Hepatocyte (in vitro differentiated cells): ENCODE measurements around the gene DSCAML1. TPM values are rescaled to one million over a fixed set of nuclear protein-coding genes. Genes with fewer than 3 reads are reported as not detected.

Source experiments
- DNase-seq: peaks from one replicate; pipeline ENCODE4 v3.0.0-alpha.2; 2016; ENCODE audit warnings: low spot score
- H2AFZ ChIP-seq: fragments of 200-600 bp; sonication (generic); 2 replicates; pipeline ENCODE4 v1.6.0; 2016; ENCODE audit warnings: antibody characterized with exemption, mild to moderate bottlenecking
- H3K27ac ChIP-seq: fragments of 200-600 bp; sonication (generic); 2 replicates; pipeline ENCODE4 v1.5.1; 2016; ENCODE audit warnings: mild to moderate bottlenecking
- H3K27me3 ChIP-seq: fragments of 200-600 bp; sonication (generic); 2 replicates; pipeline ENCODE4 v1.6.1; 2016
- H3K36me3 ChIP-seq: fragments of 200-600 bp; sonication (generic); replicated peaks from 2 replicates; pipeline ENCODE4 v1.5.1; 2016; ENCODE audit warnings: low read depth; ENCODE audit not compliant: insufficient read depth
- H3K4me1 ChIP-seq: fragments of 200-600 bp; sonication (generic); 2 replicates; pipeline ENCODE4 v1.5.1; 2016; ENCODE audit warnings: mild to moderate bottlenecking, moderate library complexity; ENCODE audit not compliant: insufficient read depth
- H3K4me2 ChIP-seq: fragments of 200-600 bp; sonication (generic); 2 replicates; pipeline ENCODE4 v1.6.0; 2016
- H3K4me3 ChIP-seq: fragments of 200-600 bp; sonication (generic); 2 replicates; pipeline ENCODE4 v1.5.1; 2016; ENCODE audit warnings: mild to moderate bottlenecking
- H3K79me2 ChIP-seq: fragments of 200-600 bp; sonication (generic); 2 replicates; pipeline ENCODE4 v1.6.0; 2017; ENCODE audit warnings: mild to moderate bottlenecking
- H3K9me2 ChIP-seq: fragments of 200-600 bp; sonication (generic); replicated peaks from 2 replicates; pipeline ENCODE4 v1.6.0; 2017; ENCODE audit warnings: mild to moderate bottlenecking; ENCODE audit not compliant: insufficient read depth
- H3K9me3 ChIP-seq: fragments of 200-600 bp; sonication (generic); 2 replicates; pipeline ENCODE4 v1.5.1; 2016; ENCODE audit warnings: low read depth, mild to moderate bottlenecking
- H4K20me1 ChIP-seq: fragments of 200-600 bp; sonication (generic); 2 replicates; pipeline ENCODE4 v1.6.0; 2016; ENCODE audit warnings: mild to moderate bottlenecking; ENCODE audit not compliant: insufficient read depth, poor library complexity, severe bottlenecking
- EZH2 ChIP-seq: fragments of 200-600 bp; sonication (generic); IDR thresholded peaks from 2 replicates; pipeline ENCODE4 v1.6.1; 2016; ENCODE audit warnings: antibody characterized with exemption, mild to moderate bottlenecking, borderline replicate concordance
- EZH2phosphoT487 ChIP-seq: fragments of 200-600 bp; sonication (generic); IDR thresholded peaks from one replicate; pipeline ENCODE4 v1.6.1; 2018; ENCODE audit warnings: antibody characterized with exemption, mild to moderate bottlenecking, low read depth, moderate library complexity; ENCODE audit not compliant: unreplicated experiment, severe bottlenecking
- WGBS: methylation state at CpG from one replicate; pipeline ENCODE4 v1.1.6; 2016; ENCODE audit warnings: low lambda C conversion rate; ENCODE audit errors: missing lambda C conversion rate; 5-methylcytosine and 5-hydroxymethylcytosine counted together
- polyA plus RNA-seq: library from polyadenylated mRNA; unstranded; fragments of >200 nt; fragmentation: Nextera tagmentation; extraction: Ambion mirVana; gene quantifications from 2 replicates; pipeline ENCODE4 v1.2.1, GENCODE V29; 2016
- total RNA-seq: library from RNA; depleted of rRNA; stranded (reverse); fragments of >200 nt; gene quantifications from 2 replicates; pipeline ENCODE4 v1.2.3, GENCODE V29; 2014
- TF ChIP-seq, protein P1 (sequence below): fragments of 200-600 bp; sonication (generic); IDR thresholded peaks from 2 replicates; pipeline ENCODE4 v1.5.1; 2016; ENCODE audit warnings: antibody characterized with exemption, mild to moderate bottlenecking; ENCODE audit not compliant: poor library complexity

DSCAML1 gene
- total and polyA plus RNA-seq, 2 experiments from 2014 or later, result 0.46 to 2.6 TPM

GRCh38 chr11:117633186-117633754, 163.7 kb downstream of the DSCAML1 start:
- H3K27ac ChIP-seq, result no peak overlapping the region
- DNase-seq, result no peak

GRCh38 chr11:117632306-117632705, 164.7 kb downstream of the DSCAML1 start:
- no peaks in the 10 kb centered on the region for H4K20me1 ChIP-seq
- no peak overlapping the region for H3K4me2 ChIP-seq
- WGBS, result 74% methylated on average over 3 of the region's 3 CpGs
- H3K36me3 ChIP-seq, result no peaks in the 10 kb centered on the region
- no peaks in the 10 kb centered on the region for H3K79me2 ChIP-seq
- no peaks in the 10 kb centered on the region for H3K9me2 ChIP-seq
- no peaks in the 10 kb centered on the region for H3K9me3 ChIP-seq
- H2AFZ ChIP-seq, result no peak overlapping the region
- TF ChIP-seq EZH2phosphoT487, result no peak
- TF ChIP-seq, protein P1, sequence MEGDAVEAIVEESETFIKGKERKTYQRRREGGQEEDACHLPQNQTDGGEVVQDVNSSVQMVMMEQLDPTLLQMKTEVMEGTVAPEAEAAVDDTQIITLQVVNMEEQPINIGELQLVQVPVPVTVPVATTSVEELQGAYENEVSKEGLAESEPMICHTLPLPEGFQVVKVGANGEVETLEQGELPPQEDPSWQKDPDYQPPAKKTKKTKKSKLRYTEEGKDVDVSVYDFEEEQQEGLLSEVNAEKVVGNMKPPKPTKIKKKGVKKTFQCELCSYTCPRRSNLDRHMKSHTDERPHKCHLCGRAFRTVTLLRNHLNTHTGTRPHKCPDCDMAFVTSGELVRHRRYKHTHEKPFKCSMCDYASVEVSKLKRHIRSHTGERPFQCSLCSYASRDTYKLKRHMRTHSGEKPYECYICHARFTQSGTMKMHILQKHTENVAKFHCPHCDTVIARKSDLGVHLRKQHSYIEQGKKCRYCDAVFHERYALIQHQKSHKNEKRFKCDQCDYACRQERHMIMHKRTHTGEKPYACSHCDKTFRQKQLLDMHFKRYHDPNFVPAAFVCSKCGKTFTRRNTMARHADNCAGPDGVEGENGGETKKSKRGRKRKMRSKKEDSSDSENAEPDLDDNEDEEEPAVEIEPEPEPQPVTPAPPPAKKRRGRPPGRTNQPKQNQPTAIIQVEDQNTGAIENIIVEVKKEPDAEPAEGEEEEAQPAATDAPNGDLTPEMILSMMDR, result no peak
- no peak for TF ChIP-seq EZH2
- no peak for DNase-seq
- H3K4me3 ChIP-seq, result no peak overlapping the region
- no peak overlapping the region for H3K27ac ChIP-seq
- H3K4me1 ChIP-seq, result no peaks in the 10 kb centered on the region
- H3K27me3 ChIP-seq, result peaks cover 6% of the 10 kb centered on the region

More at GRCh38 chr11:117633186-117633754, 163.7 kb downstream of the DSCAML1 start:
- H3K4me1 ChIP-seq, result no peaks in the 10 kb centered on the region
- H3K4me3 ChIP-seq, result no peak overlapping the region
- TF ChIP-seq, protein P1, result no peak
- TF ChIP-seq EZH2phosphoT487 (no peak), EZH2 (no peak)
- 82% methylated on average over 9 of the region's 9 CpGs for WGBS
- no peaks in the 10 kb centered on the region for H3K79me2 ChIP-seq
- peaks cover 6% of the 10 kb centered on the region for H3K27me3 ChIP-seq
- no peaks in the 10 kb centered on the region for H3K9me3 ChIP-seq
- H3K4me2 ChIP-seq, result no peak overlapping the region
- H3K36me3 ChIP-seq, result no peaks in the 10 kb centered on the region
- no peaks in the 10 kb centered on the region for H3K9me2 ChIP-seq
- no peaks in the 10 kb centered on the region for H4K20me1 ChIP-seq
- no peak overlapping the region for H2AFZ ChIP-seq

GRCh38 chr11:117631336-117632140, 165.5 kb downstream of the DSCAML1 start:
- TF ChIP-seq EZH2 (no peak), EZH2phosphoT487 (no peak)
- TF ChIP-seq, protein P1, result no peak
- peak; percentile 21 for DNase-seq
- Histone ChIP-seq H3K27ac (no peak overlapping the region), H3K4me1 (no peaks in the 10 kb centered on the region), H3K27me3 (peaks cover 6% of the 10 kb centered on the region), H3K9me3 (no peaks in the 10 kb centered on the region), H3K9me2 (no peaks in the 10 kb centered on the region), H3K4me3 (no peak overlapping the region), H2AFZ (no peak overlapping the region), H3K79me2 (no peaks in the 10 kb centered on the region), H3K4me2 (no peak overlapping the region), H3K36me3 (no peaks in the 10 kb centered on the region), H4K20me1 (no peaks in the 10 kb centered on the region)
- 85% methylated on average over 11 of the region's 11 CpGs for WGBS
